Endothelial cell of umbilical vein (primary cell): ENCODE results near the gene UBL3. TPM values are rescaled to one million over a fixed set of nuclear protein-coding genes. Genes with fewer than 3 reads are reported as not detected.

ENCODE experiments used
- BruUV-seq: library from RNA; stranded (reverse); fragments of 400-500 nt; replicated peaks from 2 replicates; lab custom pipeline; 2021; lab: Mats Ljungman, UMichigan
- CTCF ChIA-PET: fragments of 300-600, 350-600 bp; sonication (Branson Sonifier 250); formaldehyde crosslinking; loops from one replicate; lab custom pipeline; 2021; ENCODE audit warnings: antibody characterized with exemption, inconsistent platforms; lab: Charles Lee
- POLR2A ChIA-PET: fragments of 300-600, 350-600 bp; sonication (Branson Sonifier 250); formaldehyde crosslinking; loops from one replicate; lab custom pipeline; 2021; ENCODE audit warnings: antibody characterized with exemption, inconsistent platforms; lab: Charles Lee
- DNase-seq: peaks from one replicate; pipeline ENCODE4 v3.0.0-alpha.2; 2011; ENCODE audit warnings: low read depth, low spot score
- FAIRE-seq: peaks from 2 replicates; lab custom pipeline; 2011; peaks lifted over from hg19 to GRCh38; lab: Jason Lieb, UNC
- H2AFZ ChIP-seq: 2 replicates; pipeline ENCODE4 v1.6.0; 2012; ENCODE audit warnings: low read depth, low read length, control low read depth, inconsistent platforms
- H3K27ac ChIP-seq: 2 replicates; pipeline ENCODE4 v1.5.1; 2011; ENCODE audit warnings: low read depth, mild to moderate bottlenecking, control low read depth, low read length, moderate library complexity; ENCODE audit not compliant: insufficient read depth
- H3K27me3 ChIP-seq, 2 experiments: 2 replicates each; pipeline versions ENCODE4 v1.6.0 to v1.6.1; 2011; ENCODE audit warnings: low read length in 2 of 2, mixed read lengths in 1 of 2; ENCODE audit not compliant: control insufficient read depth in 2 of 2, insufficient read depth in 2 of 2
- H3K36me3 ChIP-seq, 2 experiments: 2 replicates in 1 of 2; 3 replicates in 1 of 2; pipeline ENCODE4 v1.5.1; 2011; ENCODE audit warnings: low read length in 2 of 2, mild to moderate bottlenecking in 1 of 2, moderate library complexity in 1 of 2; ENCODE audit not compliant: control insufficient read depth in 2 of 2, insufficient read depth in 2 of 2; ENCODE audit errors: extremely low read depth in 1 of 2
- H3K4me1 ChIP-seq: 3 replicates; pipeline ENCODE4 v1.5.1; 2011; ENCODE audit warnings: mild to moderate bottlenecking, low read length; ENCODE audit not compliant: control insufficient read depth, insufficient read depth; ENCODE audit errors: extremely low read depth
- H3K4me2 ChIP-seq: 2 replicates; pipeline ENCODE4 v1.6.1; 2011; ENCODE audit warnings: low read length, control low read depth, mixed read lengths; ENCODE audit not compliant: insufficient read depth
- H3K4me3 ChIP-seq, 3 experiments: fragments of 200-600 bp in 1 of 3; sonication (generic), shearing (Covaris generic) in 1 of 3; replicated peaks in 1 of 3; 2 replicates each; pipeline ENCODE4 v1.5.1; 2011 to 2016; ENCODE audit warnings: control low read depth in 3 of 3, low read length in 3 of 3, mild to moderate bottlenecking in 2 of 3, inconsistent platforms in 1 of 3, low read depth in 1 of 3, moderate library complexity in 1 of 3; ENCODE audit not compliant: insufficient read depth in 1 of 3
- H3K79me2 ChIP-seq: 2 replicates; pipeline ENCODE4 v1.6.0; 2012; ENCODE audit warnings: low read length, inconsistent platforms; ENCODE audit not compliant: control insufficient read depth, insufficient read depth
- H3K9ac ChIP-seq: replicated peaks from 2 replicates; pipeline ENCODE3; 2011; ENCODE audit warnings: low read length, control low read depth; ENCODE audit not compliant: insufficient read depth; ENCODE audit errors: extremely low read depth
- H3K9me1 ChIP-seq: replicated peaks from 3 replicates; pipeline ENCODE4 v1.6.0; 2011; ENCODE audit warnings: mild to moderate bottlenecking, low read length; ENCODE audit not compliant: control insufficient read depth, insufficient read depth; ENCODE audit errors: extremely low read depth
- H3K9me3 ChIP-seq: replicated peaks from 2 replicates; pipeline ENCODE4 v1.5.1; 2012; ENCODE audit warnings: low read length, inconsistent platforms; ENCODE audit not compliant: control insufficient read depth, insufficient read depth
- H4K20me1 ChIP-seq: replicated peaks from 2 replicates; pipeline ENCODE3; 2011; ENCODE audit warnings: mild to moderate bottlenecking, low read length; ENCODE audit not compliant: control insufficient read depth, insufficient read depth; ENCODE audit errors: extremely low read depth
- CTCF ChIP-seq, 2 donors: IDR thresholded peaks; 1 replicate in 1 of 2; 2 replicates in 1 of 2; pipeline ENCODE4 v1.5.1; 2011; ENCODE audit warnings: low read length in 2 of 2, mild to moderate bottlenecking in 2 of 2, moderate library complexity in 2 of 2, control low read depth in 1 of 2, inconsistent platforms in 1 of 2, low read depth in 1 of 2; ENCODE audit not compliant: insufficient read depth in 1 of 2; ENCODE audit errors: extremely low read depth in 1 of 2
- GATA2 ChIP-seq: IDR thresholded peaks from 2 replicates; pipeline ENCODE4 v1.7.0; 2011; ENCODE audit warnings: low read depth, mild to moderate bottlenecking, moderate library complexity, mixed read lengths, low read length; ENCODE audit not compliant: insufficient read length, insufficient read depth
- dilution Hi-C: fragments of 300-500 bp; cut with MboI; formaldehyde crosslinking; loops from one replicate; pipeline ENCODE4 v1.15.0; 2019; ENCODE audit warnings: low sequenced_read_pairs; ENCODE audit not compliant: extremely low pct_ligation_motif_present
- intact Hi-C: fragments of 100-400 bp; cut with micrococcal nuclease; formaldehyde crosslinking; loops from one replicate; pipeline ENCODE4 v1.10.0; 2022
- polyA plus RNA-seq, 4 experiments: library from polyadenylated mRNA; depleted of rRNA in 3 of 4; stranded (reverse) in 3 of 4; unstranded in 1 of 4; fragments of >200 nt; gene quantifications; 2 replicates each; pipeline versions ENCODE4 v1.2.1 to v1.2.3, GENCODE V29; 2011 to 2012; ENCODE audit warnings: missing spikeins in 1 of 4
- total RNA-seq: library from RNA; stranded (reverse); gene quantifications from 2 replicates; pipeline ENCODE4 v1.2.3, GENCODE V29; 2021

The UBL3 gene
- total and polyA plus RNA-seq, 2 donors (not counting 3 experiments of a cell fraction or from before 2014, with no cell fraction given) = 4.8 to 11.8 TPM

- H3K9ac ChIP-seq = no peak overlapping the region
These were observed 107.1 kb downstream of the UBL3 start for GRCh38 chr13:29743201-29743786.

More at GRCh38 chr13:29743201-29743786, 107.1 kb downstream of the UBL3 start:
- ChIA-PET POLR2A (no interaction called here), CTCF (interaction anchor here (1.2 to 1.6 kb wide), 2 partner anchors 235 to 370 kb away, joined by 3 read pairs; no protein-coding TSS in a partner anchor)
- Histone ChIP-seq H3K4me3 (no peak overlapping the region), H3K4me2 (no peak overlapping the region), H3K9me1 (no peaks in the 10 kb centered on the region), H3K27me3 (peaks cover 0 to 6% of the 10 kb centered on the region in 2 experiments), H3K79me2 (no peaks in the 10 kb centered on the region), H3K27ac (no peak overlapping the region), H3K9me3 (no peaks in the 10 kb centered on the region), H2AFZ (no peak overlapping the region), H3K36me3 (no peaks in the 10 kb centered on the region), H4K20me1 (no peaks in the 10 kb centered on the region), H3K4me1 (no peaks in the 10 kb centered on the region)
- dilution Hi-C loops (no loop called here), intact Hi-C loops (no loop called here)
- BruUV-seq = no TSS peak
- no peak for FAIRE-seq
- TF ChIP-seq GATA2 = no peak
- TF ChIP-seq CTCF (IDR thresholded peaks at IDR 0.05; ENCODE audit: extremely low read depth in 1 of 2, insufficient read depth in 1 of 2, low read depth in 1 of 2, low read length in 2 of 2) = no peak
- DNase-seq = peak; percentile 10
